Measurements from ENCODE around the gene HOMER2. TPM values are rescaled to one million over a fixed set of nuclear protein-coding genes. Genes with fewer than 3 reads are reported as not detected.
"Not testable (repeated sequence)": the region's sequence is repeated elsewhere in the genome, so short reads cannot be mapped to it uniquely, and the experiment has no call there.

HOMER2 gene
- polyA plus RNA-seq, 1 donor: 34.8 TPM

GRCh38 chr15:82833362-82833682 lies 119.2 kb downstream of the HOMER2 start:
- no peak for DNase-seq (ENCODE audit: low read depth)

DNA sequence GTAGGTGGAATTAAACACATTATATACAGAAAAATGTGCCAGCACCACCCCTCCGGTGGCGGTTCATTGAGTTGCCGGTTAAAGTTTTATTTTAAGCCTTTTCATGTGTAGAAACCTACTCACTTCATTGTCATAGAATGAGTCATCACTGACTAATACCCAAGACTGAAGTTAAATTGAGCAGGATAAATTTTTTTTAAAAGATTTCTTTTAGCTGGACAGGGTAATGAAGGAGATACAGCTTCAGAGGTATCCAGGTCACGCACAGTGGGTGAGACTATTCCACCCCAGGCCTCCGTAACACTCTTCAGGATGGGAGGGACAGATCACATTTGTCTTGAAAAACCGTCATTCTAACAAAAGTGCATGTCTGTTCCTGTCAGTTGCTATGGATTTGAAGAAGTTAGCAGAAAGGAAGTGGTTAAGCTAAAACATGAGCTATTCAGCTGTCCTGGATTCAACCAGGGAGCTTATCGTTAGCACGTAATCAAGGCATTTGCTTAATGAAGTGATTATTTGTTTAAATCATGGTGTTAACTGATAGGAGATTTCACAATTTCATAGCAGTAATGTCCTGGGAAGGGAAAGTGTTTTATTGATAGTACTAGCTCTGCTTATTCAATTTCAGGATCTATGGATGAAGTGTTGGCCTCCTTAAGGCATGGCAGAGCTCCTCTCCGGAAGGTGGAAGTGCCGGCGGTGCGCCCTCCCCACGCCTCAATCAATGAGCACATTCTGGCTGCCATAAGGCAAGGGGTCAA lies 119.7 kb downstream of the HOMER2 start:
- DNase-seq (ENCODE audit: low read depth): no peak

GRCh38 chr15:82831894-82832600 lies 120.5 kb downstream of the HOMER2 start:
- no peak for DNase-seq (ENCODE audit: low read depth)

GRCh38 chr15:82830427-82831173 lies 121.9 kb downstream of the HOMER2 start:
- no peak for DNase-seq (ENCODE audit: low read depth)

GRCh38 chr15:82829234-82829633 lies 123.3 kb downstream of the HOMER2 start:
- DNase-seq (ENCODE audit: low read depth): no peak

DNA sequence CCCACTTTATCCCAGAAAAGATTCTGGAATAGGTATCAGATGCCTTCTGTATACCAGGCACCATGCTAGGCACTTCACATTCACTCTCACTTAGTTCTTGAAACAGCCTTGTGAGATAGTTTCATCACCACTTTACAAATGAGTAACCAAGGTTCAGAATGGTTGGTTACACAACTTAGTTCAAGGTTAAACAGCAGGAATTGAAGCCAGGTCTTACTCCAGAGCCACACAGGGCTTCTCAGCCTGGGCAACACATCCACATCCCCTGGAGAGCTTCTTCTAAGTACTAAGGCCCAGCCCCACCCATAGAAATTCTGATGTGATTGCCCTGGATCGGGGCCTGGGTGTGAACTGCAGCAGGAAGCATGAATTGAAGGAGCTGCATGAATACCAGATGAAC lies 124.4 kb downstream of the HOMER2 start:
- no peak for DNase-seq (ENCODE audit: low read depth)

DNA sequence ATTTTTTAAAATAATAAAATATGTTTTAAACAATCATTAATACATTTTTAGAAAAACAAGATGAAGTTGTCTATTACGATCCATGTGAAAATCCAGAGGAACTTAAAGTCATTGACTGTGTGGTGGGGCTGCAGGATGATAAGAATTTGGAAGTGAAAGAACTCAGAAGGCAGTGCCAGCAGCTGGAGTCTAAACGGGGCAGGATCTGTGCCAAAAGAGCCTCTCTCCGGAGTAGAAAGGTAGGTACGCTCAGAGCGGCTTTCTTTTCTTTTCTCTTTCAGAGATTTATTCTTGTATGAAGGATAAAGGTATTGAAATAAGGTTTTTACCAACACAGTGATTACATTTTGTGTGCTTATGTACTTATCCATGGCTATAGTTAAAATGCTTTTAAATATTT lies 129.5 kb downstream of the HOMER2 start:
- no peak for DNase-seq (ENCODE audit: low read depth)

GRCh38 chr15:82821851-82822250 lies 130.7 kb downstream of the HOMER2 start:
- not testable (repeated sequence) for DNase-seq (ENCODE audit: low read depth)

DNA sequence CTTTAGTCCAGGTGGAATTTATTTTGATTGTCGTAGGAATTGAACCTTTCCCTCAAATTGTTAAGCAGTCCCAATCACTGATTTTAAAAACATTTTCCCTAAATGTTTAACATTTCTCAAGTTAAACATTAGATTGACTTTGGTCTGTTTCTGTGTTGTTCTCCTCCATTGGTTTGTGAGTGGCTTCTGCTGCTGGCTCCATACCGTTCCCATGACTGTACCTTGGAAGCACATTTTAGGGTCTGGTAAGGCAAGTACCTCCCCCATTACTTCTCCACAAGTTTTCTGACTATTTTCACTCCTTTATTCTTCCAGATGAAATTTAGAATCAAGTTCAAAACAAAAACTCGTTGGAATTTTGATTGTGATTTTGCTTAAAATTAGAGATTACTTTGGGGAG lies 131.1 kb downstream of the HOMER2 start:
- DNase-seq (ENCODE audit: low read depth): not testable (repeated sequence)

GRCh38 chr15:82820128-82820527 lies 132.4 kb downstream of the HOMER2 start:
- DNase-seq (ENCODE audit: low read depth): no peak

- no peak for DNase-seq (ENCODE audit: low read depth)
These were observed 139.5 kb downstream of the HOMER2 start for GRCh38 chr15:82812994-82813393.

DNA sequence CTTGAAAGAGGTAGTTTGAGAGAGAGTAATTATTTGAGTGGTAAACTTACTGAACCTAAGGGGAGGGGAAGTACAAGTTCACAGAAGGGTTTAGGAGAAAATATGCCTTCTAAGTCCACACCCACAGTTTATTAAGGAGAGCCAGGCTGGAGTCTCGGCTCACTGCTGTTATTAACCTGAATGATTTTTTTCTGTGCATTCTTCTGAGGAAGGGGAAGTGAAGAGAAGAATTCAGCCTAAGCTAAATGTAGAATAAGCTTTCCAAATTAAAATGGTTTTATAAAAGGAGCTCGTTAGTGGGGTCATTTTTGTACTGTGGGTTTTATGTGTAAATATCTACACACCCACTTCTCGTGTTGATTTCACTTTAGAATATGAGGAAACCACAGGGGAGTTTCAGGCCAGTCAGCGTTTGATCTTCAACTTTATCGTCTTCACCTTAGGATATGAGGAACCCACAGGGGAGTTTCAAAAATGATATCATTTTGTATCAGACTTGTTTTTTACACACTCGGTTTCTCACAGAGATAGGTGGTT lies 141.6 kb downstream of the HOMER2 start:
- DNase-seq (ENCODE audit: low read depth): no peak

GRCh38 chr15:82810061-82810889 lies 142.2 kb downstream of the HOMER2 start:
- no peak for DNase-seq (ENCODE audit: low read depth)

DNA sequence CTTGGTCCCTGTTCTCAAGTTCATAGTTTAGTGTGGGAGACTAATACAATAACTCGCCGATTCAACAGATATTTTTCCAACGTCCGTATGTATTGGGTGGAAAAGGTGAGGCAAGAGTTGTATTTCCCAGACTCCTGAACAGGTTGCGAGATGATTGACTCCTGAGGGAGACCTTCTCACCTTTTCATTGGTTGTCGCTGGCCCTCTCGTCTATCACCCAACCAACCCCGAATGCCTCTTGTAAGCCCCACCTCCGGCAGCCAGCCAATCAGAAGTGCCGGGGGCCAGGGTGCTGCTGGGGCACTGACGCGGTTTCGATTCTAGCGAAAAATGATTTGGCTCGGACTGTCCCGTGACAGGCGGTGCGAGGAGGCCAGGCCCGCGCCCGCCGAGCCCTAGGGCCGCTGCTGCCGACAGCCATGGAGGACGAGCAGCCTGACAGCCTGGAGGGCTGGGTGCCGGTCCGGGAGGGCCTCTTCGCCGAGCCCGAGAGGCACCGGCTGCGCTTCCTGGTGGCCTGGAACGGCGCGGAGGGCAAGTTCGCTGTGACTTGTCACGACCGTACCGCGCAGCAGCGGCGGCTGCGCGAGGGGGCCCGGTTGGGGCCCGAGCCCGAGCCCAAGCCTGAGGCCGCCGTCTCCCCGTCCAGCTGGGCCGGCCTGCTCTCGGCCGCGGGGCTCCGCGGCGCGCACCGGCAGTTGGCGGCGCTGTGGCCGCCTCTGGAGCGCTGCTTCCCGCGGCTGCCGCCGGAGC lies 143.0 kb downstream of the HOMER2 start, which contains the start of gene WHAMM:
TSS of gene WHAMM (plus strand) at position 321 of the 753 bp plus-strand sequence. CDS start at position 420, 99 bp downstream.
- DNase-seq (ENCODE audit: low read depth): peak; percentile 93

DNA sequence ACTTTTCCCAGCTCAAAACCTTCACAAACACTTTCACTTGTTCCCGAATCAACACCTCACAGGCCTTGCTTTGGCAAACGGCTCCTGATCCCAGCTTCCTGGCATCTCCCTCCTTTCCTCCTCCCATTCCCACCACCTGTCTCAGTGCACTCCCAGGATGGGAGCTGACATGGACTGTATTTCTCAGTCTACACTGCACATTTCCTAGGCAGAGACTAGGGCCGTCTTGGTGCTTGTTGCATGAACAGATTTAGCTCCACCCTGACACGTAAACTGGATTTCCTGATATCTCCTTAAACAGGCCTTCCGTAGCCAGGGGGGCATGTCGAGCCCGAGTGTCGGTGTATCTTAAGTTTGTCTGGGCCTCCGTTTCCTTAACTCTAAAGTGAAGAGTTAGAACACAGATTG lies 143.9 kb downstream of the HOMER2 start:
- no peak for DNase-seq (ENCODE audit: low read depth)

DNA sequence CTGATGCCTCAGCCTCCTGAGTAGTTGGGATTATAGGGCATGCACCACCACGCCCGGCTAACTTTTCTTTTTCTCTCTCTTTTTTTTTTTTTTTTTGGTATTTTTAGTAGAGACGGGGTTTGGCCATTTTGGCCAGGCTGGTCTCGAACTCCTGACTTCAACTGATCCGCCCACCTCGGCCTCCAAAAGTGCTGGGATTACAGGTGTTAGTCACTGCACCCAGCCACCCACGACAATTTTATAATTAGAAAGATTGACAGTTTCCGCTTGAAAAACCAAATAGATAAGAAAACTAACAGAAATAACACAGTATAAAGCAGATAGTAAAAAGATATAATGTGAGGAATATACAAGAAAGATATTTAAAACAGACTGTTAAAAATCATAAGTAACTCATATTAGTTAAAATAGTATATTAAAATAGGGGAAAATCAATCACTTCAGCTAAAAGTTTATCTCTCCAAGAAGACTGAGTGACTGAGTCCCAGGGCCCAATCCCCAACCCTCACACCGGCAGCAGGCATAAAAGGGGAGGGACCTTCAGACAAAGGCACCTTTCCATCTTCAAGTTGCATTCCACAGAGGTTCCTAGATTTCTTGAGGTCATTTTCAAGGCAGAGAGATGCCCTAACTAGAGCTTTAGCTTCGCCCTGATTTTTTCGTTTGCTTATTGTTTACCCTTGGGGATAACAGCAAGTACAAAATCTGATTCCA lies 144.4 kb downstream of the HOMER2 start:
- no peak for DNase-seq (ENCODE audit: low read depth)

- no peak for DNase-seq (ENCODE audit: low read depth)
These were observed 146.5 kb downstream of the HOMER2 start, which contains the start of gene FSD2 for GRCh38 chr15:82805994-82806406. FSD2 (minus strand) TSS chr15:82806069; CDS start chr15:82787390, 18,679 bp downstream.

DNA sequence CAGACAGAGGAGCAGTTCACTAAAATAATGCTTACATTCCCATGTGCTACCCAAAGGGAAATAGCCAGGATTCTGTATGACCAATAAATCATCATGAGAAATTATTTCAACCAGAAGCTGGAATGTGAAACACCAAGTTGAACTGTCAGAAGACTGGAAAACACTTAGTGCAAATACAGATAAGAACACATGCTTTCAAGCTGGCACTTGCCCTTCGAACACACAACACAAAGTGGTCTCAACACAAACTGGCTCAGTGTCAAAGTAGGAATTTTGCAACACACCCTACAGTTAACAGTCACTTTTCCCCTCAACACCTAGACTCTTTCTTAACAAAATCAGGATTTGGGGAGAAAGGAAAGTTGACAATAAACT lies 148.0 kb downstream of the HOMER2 start:
- no peak for DNase-seq (ENCODE audit: low read depth)

DNA sequence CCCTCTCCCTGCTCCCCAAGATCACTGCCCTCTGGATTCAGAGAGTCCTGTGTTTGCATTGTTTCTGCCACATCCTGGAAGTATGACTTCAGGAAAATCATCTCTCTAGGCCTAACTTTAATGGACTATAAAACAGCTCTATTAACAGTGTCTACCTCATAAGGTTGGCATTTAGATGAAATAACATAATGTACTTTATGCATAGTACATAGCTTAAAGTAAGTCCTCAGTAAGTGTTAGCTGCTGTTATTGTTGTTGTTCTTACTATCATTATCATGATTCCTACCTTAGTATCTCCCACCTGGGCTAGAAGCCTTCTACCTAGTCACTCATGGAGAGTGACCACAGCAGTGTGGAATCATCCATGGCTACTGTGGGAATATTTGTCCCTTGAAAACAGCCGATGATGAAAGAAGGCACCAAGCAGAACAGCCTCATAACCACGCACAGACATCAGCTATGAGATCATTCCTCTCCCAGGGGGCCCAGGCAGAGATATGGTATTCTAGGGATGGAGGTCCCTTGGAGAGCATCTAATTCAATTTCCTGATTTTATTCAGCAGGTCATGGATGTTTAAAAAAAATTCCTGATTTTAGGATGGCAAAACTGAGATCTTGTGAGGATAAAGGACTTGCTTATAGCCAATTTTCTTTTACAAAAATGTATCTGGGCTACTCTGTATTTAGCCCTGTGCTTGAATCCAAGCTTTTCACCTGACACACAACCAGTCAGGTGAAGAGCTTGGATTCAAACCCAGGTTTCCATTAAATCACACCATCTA lies 148.5 kb downstream of the HOMER2 start:
- DNase-seq (ENCODE audit: low read depth): no peak

Data from forelimb muscle (tissue), 1 donor.